Measurements from ENCODE around the gene LRRC37B. TPM values are rescaled to one million over a fixed set of nuclear protein-coding genes. Genes with fewer than 3 reads are reported as not detected.
"Not testable (repeated sequence)": the region's sequence is repeated elsewhere in the genome, so short reads cannot be mapped to it uniquely, and the experiment has no call there.

LRRC37B gene
- total RNA-seq, 6 experiments from 2014 or later, result 5.3 to 8.7 (median 6.6) TPM

DNA sequence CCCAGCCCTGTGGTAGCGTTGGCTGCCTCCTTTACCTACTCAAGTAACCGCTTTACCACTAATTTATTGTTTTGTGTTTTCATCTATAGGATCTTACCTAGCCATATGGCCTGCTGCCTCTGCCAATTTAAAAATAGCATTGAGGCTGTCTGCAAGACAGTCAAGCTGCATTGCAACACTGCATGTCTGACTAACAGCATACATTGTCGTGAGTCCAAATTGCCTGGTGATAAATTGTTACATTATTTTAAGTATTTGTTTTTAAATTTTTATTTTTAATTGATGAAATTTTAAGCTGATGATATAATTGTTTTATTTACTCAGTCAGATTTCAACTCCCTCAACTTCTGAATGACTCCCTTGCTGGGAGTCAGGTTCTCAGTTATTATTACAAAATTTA, 38.4 kb downstream of the LRRC37B start:
- DNase-seq, result not testable (repeated sequence)

DNA sequence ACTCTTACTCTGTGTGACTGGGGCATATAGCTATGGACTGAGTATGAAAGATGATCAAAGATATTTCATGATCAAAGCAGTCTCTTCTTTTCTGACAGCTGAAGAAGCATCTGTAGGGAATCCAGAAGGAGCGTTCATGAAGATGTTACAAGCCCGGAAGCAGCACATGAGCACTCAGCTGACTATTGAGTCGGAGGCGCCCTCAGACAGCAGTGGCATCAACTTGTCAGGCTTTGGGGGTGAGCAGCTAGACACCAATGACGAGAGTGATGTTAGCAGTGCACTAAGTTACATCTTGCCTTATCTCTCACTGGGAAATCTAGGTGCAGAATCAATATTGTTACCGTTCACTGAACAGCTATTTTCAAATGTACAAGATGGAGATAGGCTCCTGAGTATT, 40.5 kb downstream of the LRRC37B start:
- not testable (repeated sequence) for H3K27ac Mint-ChIP-seq; H3K9me3 Mint-ChIP-seq; H3K27me3 Mint-ChIP-seq (ENCODE audit: insufficient read depth); DNase-seq; H3K36me3 Mint-ChIP-seq (ENCODE audit: low read depth); H3K4me1 Mint-ChIP-seq (ENCODE audit: low read depth); H3K4me3 Mint-ChIP-seq

More for the DNA sequence above, 38.4 kb downstream of the LRRC37B start:
- H3K27ac Mint-ChIP-seq; H3K9me3 Mint-ChIP-seq; H3K36me3 Mint-ChIP-seq (ENCODE audit: low read depth); H3K27me3 Mint-ChIP-seq (ENCODE audit: insufficient read depth); H3K4me1 Mint-ChIP-seq (ENCODE audit: low read depth); H3K4me3 Mint-ChIP-seq: not testable (repeated sequence)

DNA sequence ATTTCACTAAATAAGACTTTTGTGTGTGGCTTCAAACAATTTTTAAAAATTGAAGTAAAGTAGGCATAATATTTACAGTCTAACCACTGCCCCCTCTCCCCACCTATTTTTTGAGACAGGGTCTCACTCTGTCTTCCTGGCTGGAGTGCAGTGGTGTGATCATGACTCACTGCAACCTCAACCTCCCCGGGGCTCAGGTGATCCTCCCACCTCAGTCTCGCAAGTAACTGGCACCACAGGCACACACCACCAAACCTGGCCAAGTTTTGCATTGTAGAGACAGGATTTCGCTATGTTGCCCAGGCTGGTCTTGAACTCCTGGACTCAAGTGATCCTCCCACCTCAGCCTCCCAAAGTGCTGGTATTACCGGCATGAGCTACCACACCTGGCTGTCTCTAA, 47.8 kb downstream of the LRRC37B start:
- H3K27me3 Mint-ChIP-seq (ENCODE audit: insufficient read depth); H3K4me3 Mint-ChIP-seq; DNase-seq; H3K27ac Mint-ChIP-seq; H3K36me3 Mint-ChIP-seq (ENCODE audit: low read depth); H3K9me3 Mint-ChIP-seq; H3K4me1 Mint-ChIP-seq (ENCODE audit: low read depth): not testable (repeated sequence)

DNA sequence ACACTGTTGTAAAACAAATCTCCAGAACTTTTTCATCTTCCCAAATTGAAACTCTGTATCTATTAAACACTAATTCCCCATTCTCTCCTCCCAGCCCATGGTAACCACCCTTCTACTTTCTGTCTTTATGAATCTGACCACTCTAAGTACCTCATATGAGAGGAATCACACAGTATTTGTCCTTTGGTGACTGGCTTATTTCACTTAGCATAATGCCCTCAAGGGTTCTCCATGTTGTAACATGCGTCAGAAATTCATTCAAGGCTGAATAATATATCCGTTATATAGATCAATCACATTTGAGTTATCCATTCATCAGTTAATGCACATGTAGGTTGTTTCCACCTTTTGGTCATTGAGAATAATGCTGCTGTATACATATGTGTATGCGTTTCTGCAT, 48.2 kb downstream of the LRRC37B start:
- H3K4me3 Mint-ChIP-seq; H3K9me3 Mint-ChIP-seq; H3K27me3 Mint-ChIP-seq (ENCODE audit: insufficient read depth); H3K27ac Mint-ChIP-seq; H3K4me1 Mint-ChIP-seq (ENCODE audit: low read depth); DNase-seq; H3K36me3 Mint-ChIP-seq (ENCODE audit: low read depth): not testable (repeated sequence)

DNA sequence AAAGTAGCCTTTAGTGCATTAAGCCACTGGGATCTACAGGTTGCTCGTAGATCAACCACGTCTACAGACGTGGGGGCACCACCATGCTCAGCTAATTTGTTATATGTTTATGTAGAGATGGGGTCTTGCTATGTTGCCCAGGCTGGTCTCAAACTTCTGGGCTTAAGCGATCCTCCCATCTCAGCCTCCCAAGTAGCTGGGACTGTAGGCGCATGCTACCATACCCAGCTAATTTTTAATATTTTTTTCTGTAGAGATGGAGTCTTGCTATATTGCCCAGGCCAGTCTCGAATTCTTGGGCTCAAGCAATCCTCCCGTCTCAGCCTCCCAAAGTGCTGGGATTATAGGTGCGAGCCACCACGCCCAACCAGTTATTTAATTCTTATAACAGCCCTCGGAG, 49.3 kb downstream of the LRRC37B start:
- H3K27me3 Mint-ChIP-seq (ENCODE audit: insufficient read depth); H3K4me1 Mint-ChIP-seq (ENCODE audit: low read depth); H3K4me3 Mint-ChIP-seq: not testable (repeated sequence)

DNA sequence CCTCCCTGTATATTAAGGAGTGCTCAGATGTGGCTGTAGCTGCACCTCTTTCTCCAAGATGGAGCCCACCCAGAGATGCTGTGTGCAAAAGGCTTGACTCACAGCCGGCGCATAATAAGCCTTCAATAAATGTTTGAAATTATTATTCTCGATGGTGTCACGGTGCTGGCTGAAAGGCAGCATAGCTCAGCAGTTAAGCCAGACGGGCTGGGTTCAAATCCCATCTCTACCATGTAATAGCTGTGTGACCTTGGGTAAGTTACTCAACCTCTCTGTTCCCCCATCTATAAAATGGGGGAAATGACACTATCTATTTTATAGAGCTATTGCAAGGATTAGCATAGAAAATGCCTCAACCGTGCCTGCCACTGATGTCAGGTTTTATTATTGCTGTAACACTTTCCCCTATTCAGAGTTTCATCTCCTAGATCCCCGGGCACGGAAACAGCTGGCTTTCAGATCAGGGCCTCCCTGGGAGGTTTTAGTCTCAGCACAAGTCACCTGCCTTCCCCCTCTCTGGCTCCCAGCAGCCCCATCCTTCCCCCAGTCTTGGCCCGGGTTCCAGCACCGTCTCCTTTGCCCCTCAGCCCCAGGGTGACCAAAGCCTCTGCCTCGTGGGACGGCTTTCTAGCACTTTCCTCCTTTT, 50.4 kb downstream of the LRRC37B start:
- H3K27me3 Mint-ChIP-seq (ENCODE audit: insufficient read depth); H3K9me3 Mint-ChIP-seq; DNase-seq; H3K4me1 Mint-ChIP-seq (ENCODE audit: low read depth); H3K27ac Mint-ChIP-seq; H3K36me3 Mint-ChIP-seq (ENCODE audit: low read depth); H3K4me3 Mint-ChIP-seq: not testable (repeated sequence)

More for the DNA sequence above, 49.3 kb downstream of the LRRC37B start:
- H3K27ac Mint-ChIP-seq; H3K9me3 Mint-ChIP-seq; H3K36me3 Mint-ChIP-seq (ENCODE audit: low read depth); DNase-seq: not testable (repeated sequence)

DNA sequence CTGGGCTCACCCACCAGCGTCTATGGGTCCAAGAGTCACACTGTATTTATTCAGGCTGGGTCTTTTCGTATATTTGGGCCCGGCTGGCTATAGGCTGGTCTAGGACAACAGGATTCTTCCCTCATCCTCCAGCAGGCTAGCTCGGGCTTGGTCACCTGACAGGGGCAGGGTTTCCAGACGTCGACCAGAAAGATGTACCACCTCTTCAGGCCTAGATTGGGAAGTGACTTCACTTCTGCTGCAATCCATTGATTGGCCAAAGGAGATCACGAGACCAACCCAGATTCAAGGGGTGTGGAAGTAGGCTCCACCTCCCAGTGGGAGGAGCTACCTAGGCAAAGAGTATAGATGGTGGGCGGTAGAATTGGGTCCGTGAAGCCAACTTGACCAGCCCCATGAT, 53.5 kb downstream of the LRRC37B start:
- H3K36me3 Mint-ChIP-seq (ENCODE audit: low read depth); H3K27ac Mint-ChIP-seq; H3K9me3 Mint-ChIP-seq; H3K4me3 Mint-ChIP-seq; H3K4me1 Mint-ChIP-seq (ENCODE audit: low read depth); H3K27me3 Mint-ChIP-seq (ENCODE audit: insufficient read depth); DNase-seq: not testable (repeated sequence)

DNA sequence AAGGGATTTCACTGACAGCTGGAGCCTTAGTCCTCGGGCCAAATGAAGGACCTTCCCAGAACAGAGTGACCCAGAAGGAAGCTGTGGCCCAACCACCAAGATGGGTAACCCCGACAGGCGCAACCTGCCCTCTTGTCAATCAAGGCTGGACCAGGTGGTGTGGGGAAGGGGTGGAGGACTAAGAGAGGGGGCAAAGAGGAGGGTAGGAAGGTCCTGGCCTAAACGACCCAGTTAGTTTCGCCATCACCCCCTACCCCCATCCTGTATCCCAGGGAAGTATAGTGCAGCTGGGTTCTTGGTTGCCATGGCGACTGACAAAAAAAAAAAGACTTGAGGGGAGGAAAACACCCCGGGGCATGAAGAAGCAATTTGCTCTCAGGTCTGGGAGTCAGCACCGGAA, 54.7 kb downstream of the LRRC37B start:
- not testable (repeated sequence) for H3K27me3 Mint-ChIP-seq (ENCODE audit: insufficient read depth); H3K4me3 Mint-ChIP-seq; H3K9me3 Mint-ChIP-seq; H3K27ac Mint-ChIP-seq; H3K4me1 Mint-ChIP-seq (ENCODE audit: low read depth); DNase-seq; H3K36me3 Mint-ChIP-seq (ENCODE audit: low read depth)

DNA sequence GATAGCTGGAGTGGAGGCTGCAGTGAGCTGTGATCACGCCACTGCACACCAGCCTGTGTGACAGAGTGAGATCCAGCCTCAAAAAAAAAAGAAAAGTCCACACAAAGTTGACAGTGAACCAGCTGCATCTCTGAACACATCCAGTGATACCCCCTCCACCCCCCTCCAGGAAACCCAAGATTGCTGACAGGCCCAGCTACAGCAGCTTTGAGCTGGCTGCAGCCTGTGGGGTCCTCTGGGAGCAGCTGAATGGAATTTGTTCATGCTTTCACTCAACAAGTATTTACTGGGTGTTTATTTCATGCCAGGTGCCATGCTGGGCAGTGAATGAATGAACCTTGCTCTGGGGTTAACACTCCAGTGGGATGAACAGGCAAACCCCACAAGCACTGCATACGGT, 56.9 kb downstream of the LRRC37B start:
- not testable (repeated sequence) for H3K27ac Mint-ChIP-seq; H3K9me3 Mint-ChIP-seq; H3K4me3 Mint-ChIP-seq; H3K27me3 Mint-ChIP-seq (ENCODE audit: insufficient read depth); H3K36me3 Mint-ChIP-seq (ENCODE audit: low read depth); DNase-seq
- H3K4me1 Mint-ChIP-seq (ENCODE audit: low read depth), result peaks cover 10% of the 10 kb centered on the region

DNA sequence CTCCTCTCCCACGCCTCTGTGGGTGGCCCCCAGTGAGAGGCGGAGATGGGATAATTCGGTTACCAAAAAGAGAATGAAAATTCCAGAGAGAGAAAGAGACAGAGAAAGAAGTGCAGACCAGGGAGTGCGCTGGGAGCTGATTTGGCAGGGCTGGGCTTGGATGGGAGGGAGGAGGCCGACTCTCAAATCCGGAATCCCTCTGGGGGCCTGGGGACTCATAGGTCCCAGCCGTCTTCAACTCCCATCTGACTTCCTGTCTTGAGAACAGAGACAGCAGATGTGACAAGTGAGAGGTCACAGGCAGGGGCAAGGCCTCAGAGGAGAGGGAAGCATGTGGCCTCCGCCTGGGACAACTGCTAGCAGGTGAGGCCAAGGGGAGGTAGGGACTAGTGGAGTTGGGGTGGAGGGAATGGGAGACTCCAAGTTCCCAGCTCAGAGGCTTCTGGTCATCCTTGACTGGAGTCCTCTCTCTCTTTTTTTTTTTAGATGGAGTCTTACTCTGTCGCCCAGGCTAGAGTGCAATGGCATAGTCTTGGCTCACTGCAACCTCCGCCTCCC, 59.0 kb downstream of the LRRC37B start:
- H3K4me3 Mint-ChIP-seq; H3K36me3 Mint-ChIP-seq (ENCODE audit: low read depth); H3K27ac Mint-ChIP-seq; DNase-seq; H3K27me3 Mint-ChIP-seq (ENCODE audit: insufficient read depth); H3K9me3 Mint-ChIP-seq: not testable (repeated sequence)
- H3K4me1 Mint-ChIP-seq (ENCODE audit: low read depth), result peaks cover 12% of the 10 kb centered on the region

Data from HFFc6 (cell line).